Measurements from ENCODE around the gene CACNB4. TPM values are rescaled to one million over a fixed set of nuclear protein-coding genes. Genes with fewer than 3 reads are reported as not detected.

CACNB4 gene
- 0.95 and 1.3 TPM in 2 replicates for total RNA-seq

DNA sequence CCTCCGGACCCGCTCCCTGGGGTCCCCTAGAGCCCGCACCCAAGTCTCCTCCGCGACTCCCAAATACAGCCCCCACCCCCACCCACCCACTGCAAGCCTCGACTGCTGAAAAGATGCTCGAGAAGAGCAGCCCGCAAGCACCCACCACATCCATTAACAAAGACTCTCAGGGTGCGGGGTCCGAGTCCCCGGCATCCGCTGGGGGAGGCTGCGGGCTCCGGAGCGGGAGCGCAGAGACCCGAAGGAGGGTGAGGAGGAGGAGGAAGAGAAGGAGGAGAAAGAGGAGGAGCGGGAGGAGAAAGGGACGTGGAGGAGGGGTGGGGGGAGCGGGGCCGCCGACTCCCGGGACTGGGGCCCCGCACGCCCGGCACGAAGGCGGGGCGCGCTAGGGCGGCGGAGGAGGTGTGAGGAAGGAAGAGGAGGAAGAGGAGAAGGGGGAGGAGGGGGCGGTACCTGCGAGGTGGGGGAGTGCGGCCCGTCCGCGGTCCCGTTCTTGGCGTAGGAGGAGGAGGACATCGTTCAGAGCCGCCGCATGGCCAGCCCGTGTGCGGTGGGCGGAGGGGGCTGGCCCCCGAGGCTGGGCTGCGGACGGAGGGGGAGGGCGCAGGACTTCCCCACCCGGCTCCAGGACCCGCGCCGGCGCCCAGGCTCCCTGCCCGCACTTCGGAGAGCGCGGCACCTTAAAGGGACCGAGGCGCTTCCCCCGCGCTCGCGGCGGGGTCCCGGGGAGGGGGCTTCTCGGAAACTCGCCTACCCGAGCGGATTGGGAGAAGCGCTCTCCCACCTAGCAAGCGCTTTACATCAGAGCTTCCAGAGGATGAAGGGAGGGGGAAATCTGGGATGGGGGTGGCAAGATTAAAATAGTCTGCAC is at the start of gene CACNB4:
Gene CACNB4 (minus strand): TSS at position 549 of the 871 bp plus-strand sequence.

DNA sequence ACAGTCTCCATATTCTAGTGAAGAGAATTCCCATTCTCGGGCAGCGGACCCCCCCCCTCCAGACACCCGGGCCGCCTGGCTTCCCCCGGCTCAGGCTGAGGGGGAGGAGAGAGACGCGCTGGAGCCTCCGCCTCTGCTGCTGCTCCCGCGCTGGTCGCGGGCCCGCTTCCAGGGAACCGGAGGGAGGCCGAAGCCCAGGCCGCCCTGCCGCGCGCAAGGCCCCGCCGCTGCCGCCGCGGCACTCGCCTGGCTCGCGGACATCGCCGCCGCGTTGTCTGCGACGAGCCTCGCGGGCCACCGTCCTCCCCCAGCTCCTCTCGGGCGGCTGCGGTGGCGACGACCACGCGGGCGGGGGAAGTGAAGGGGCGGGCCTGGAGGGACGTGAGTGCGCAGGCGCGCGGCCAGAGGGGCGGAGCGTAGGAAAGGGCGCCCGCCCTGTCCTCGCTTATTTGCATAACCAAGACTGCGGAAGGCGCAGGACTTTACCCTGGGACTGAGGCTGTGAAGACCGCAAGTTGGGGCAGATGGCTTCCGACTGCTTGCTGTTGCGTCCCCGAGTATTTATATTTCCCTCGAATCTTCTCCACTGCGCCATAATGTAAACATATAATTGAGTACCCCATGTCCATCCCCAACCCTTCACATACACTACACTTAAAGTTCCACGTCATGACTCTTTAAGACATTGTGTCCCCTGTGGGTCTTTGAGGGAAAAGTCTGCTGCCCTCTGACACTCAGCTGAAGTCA is 270.5 kb downstream of the CACNB4 start, which contains the start of gene ARL5A:
Gene ARL5A (minus strand): TSS at position 279 of the 747 bp plus-strand sequence. CDS start 245 bp downstream, at position 34.

Other genes with a start within 250 kb of the CACNB4 start
- gene STAM2, start 76.7 kb upstream of the CACNB4 start, total RNA-seq = 25.8 and 37.1 TPM in 2 replicates
- 18.8 and 31.8 TPM in 2 replicates for gene FMNL2, start 236.1 kb upstream of the CACNB4 start, total RNA-seq

All from bronchial smooth muscle cell (primary cell).